K562 (cell line): ENCODE data around the gene MITD1. TPM values are rescaled to one million over a fixed set of nuclear protein-coding genes. Genes with fewer than 3 reads are reported as not detected.

Source experiments
- CCNT2 ChIP-seq: IDR thresholded peaks from 2 replicates; pipeline ENCODE4 v1.6.1; 2011; ENCODE audit warnings: borderline replicate concordance, low read depth, mild to moderate bottlenecking, moderate library complexity, mixed read lengths, low read length; ENCODE audit not compliant: insufficient read length; ENCODE audit errors: extremely low read depth
- CHD1 ChIP-seq: fragments of 200-600 bp; sonication (generic); IDR thresholded peaks from one replicate; pipeline ENCODE4 v1.6.1; 2012; ENCODE audit warnings: mild to moderate bottlenecking, moderate library complexity, low read length, inconsistent platforms
- DEAF1 ChIP-seq: fragments of 450-650 bp; formaldehyde crosslinking; IDR thresholded peaks from 2 replicates; pipeline ENCODE4 v1.4.0; 2020; ENCODE audit warnings: mild to moderate bottlenecking, moderate library complexity
- DPF2 ChIP-seq: fragments of 450-650 bp; IDR thresholded peaks from 2 replicates; pipeline ENCODE4 v1.6.1; 2016
- ETS2 ChIP-seq: IDR thresholded peaks from 2 replicates; pipeline ENCODE4 v1.6.1; 2016; ENCODE audit warnings: borderline replicate concordance, missing genetic modification characterization, mild to moderate bottlenecking, moderate library complexity, missing compliant biosample characterization; ENCODE audit not compliant: poor library complexity, severe bottlenecking
- ILF3 ChIP-seq: fragments of 450-650 bp; IDR thresholded peaks from 2 replicates; pipeline ENCODE4 v1.6.1; 2018; ENCODE audit warnings: antibody characterized with exemption, mild to moderate bottlenecking, moderate library complexity, borderline replicate concordance
- LARP7 ChIP-seq: fragments of 450-650 bp; IDR thresholded peaks from 2 replicates; pipeline ENCODE4 v1.6.1; 2016
- POLR2AphosphoS2 ChIP-seq: IDR thresholded peaks from 2 replicates; pipeline ENCODE4 v1.6.1; 2012; ENCODE audit warnings: low read length, improper control_type of control experiment
- POLR2AphosphoS5 ChIP-seq: IDR thresholded peaks from 2 replicates; pipeline ENCODE4 v1.6.1; 2011; ENCODE audit warnings: mild to moderate bottlenecking, low read depth, low read length, moderate library complexity; ENCODE audit not compliant: control insufficient read depth, insufficient read depth
- RBM34 ChIP-seq: fragments of 200-400 bp; formaldehyde crosslinking; IDR thresholded peaks from 2 replicates; pipeline ENCODE4 v1.6.1; 2018; ENCODE audit warnings: low read length, borderline replicate concordance; ENCODE audit not compliant: insufficient read depth
- SAP30 ChIP-seq: fragments of 200-600 bp; sonication (generic); IDR thresholded peaks from 2 replicates; pipeline ENCODE4 v1.6.1; 2012; ENCODE audit warnings: borderline replicate concordance, low read depth, mild to moderate bottlenecking, moderate library complexity, low read length, control low read depth, inconsistent platforms; ENCODE audit not compliant: insufficient read depth, poor library complexity, severe bottlenecking
- SNAPC5 ChIP-seq: fragments of 250-450 bp; sonication (Bioruptor Pico); IDR thresholded peaks from 2 replicates; pipeline ENCODE4 v1.8.0; 2021; ENCODE audit warnings: moderate library complexity, mild to moderate bottlenecking, inconsistent platforms
- TBP ChIP-seq: optimal IDR thresholded peaks from 2 replicates; pipeline ENCODE3; 2011; ENCODE audit warnings: low read depth, low read length, improper control_type of control experiment
- TRIM28 ChIP-seq: fragments of 450-650 bp; IDR thresholded peaks from 2 replicates; pipeline ENCODE4 v1.6.1; 2017
- ZC3H8 ChIP-seq: fragments of 450-650 bp; IDR thresholded peaks from 2 replicates; pipeline ENCODE4 v1.6.1; 2017
- ZFP30 ChIP-seq: fragments of 250-450 bp; sonication (Bioruptor Pico); IDR thresholded peaks from 2 replicates; pipeline ENCODE4 v1.8.0; 2022; ENCODE audit warnings: moderate library complexity, mild to moderate bottlenecking, inconsistent platforms, borderline replicate concordance
- ZNF592 ChIP-seq: fragments of 450-650 bp; IDR thresholded peaks from 2 replicates; pipeline ENCODE4 v1.6.1; 2017; ENCODE audit warnings: antibody characterized with exemption, mild to moderate bottlenecking
- ZNF639 ChIP-seq, 2 experiments: fragments of 200-800 bp in 1 of 2; sonication (Bioruptor generic) in 1 of 2; sonication (generic) in 1 of 2; formaldehyde crosslinking in 1 of 2; IDR thresholded peaks in 1 of 2; conservative IDR thresholded peaks in 1 of 2; 2 replicates each; pipeline versions ENCODE4 v1.5.0 to v1.6.1; 2016 to 2020; ENCODE audit warnings: missing compliant biosample characterization in 1 of 2, missing genetic modification characterization in 1 of 2, missing genetic modification reagents in 1 of 2
- ZNF668 ChIP-seq: fragments of 250-450 bp; sonication (Bioruptor Pico); IDR thresholded peaks from 2 replicates; pipeline ENCODE4 v1.8.0; 2022; ENCODE audit warnings: mild to moderate bottlenecking, inconsistent platforms
- polyA plus RNA-seq, 8 experiments: library from polyadenylated mRNA; depleted of rRNA in 4 of 8; stranded (reverse) in 5 of 8; unstranded in 3 of 8; fragments of >200 nt; fragmentation: Nextera tagmentation in 2 of 8; fragmentation: Illumina TruSeq in 1 of 8; extraction: Ambion mirVana in 2 of 8; extraction: Trizol in 1 of 8; gene quantifications; 2 replicates each; pipeline versions ENCODE4 v1.2.1 to v1.2.3, GENCODE V29; 2011 to 2014; ENCODE audit warnings: inconsistent platforms in 1 of 8, missing spikeins in 1 of 8
- total RNA-seq, 7 experiments: library from RNA; depleted of rRNA in 6 of 7; stranded (reverse); fragments of >200 nt in 6 of 7; fragmentation: Illumina TruSeq in 2 of 7; extraction: Trizol in 2 of 7; gene quantifications; 2 replicates each; pipeline versions ENCODE4 v1.2.1 to v1.2.3, GENCODE V29; 2011 to 2021; ENCODE audit warnings: low replicate concordance in 1 of 7

The MITD1 gene
- total and polyA plus RNA-seq, 9 of the 15 experiments (the other 6 are each of a cell fraction or from before 2014, with no cell fraction given) = 19.6 to 71.8 (median 43.2) TPM

GRCh38 chr2:99154643-99155536 lies 26.0 kb downstream of the MITD1 start, which contains the start of the genes LIPT1 and TSGA10 (continued):
- TF ChIP-seq ZNF592 (no peak), ZNF668 (CRISPR knock-in tag) (no peak), ZFP30 (CRISPR knock-in tag) (no peak), RBM34 (no peak), ZC3H8 (no peak), TBP (peak; percentile 49), SAP30 (peak; percentile 72), POLR2AphosphoS5 (peak; percentile 78), ZNF639 (CRISPR knock-in tag; conservative IDR thresholded peaks at IDR 0.05 in 1 of 2, IDR thresholded peaks at IDR 0.05 in 1 of 2) (peak in 1 of 2 experiments; percentile 85; a peak in 2 of 4 replicates), TRIM28 (peak; percentile 28; the same call in 1 of the 2 replicates), DEAF1 (no peak), ILF3 (no peak), DPF2 (peak; percentile 72; the same call in 1 of the 2 replicates), LARP7 (no peak), CHD1 (no peak), ETS2 (tag) (no peak), CCNT2 (peak; percentile 71), POLR2AphosphoS2 (no peak), SNAPC5 (CRISPR knock-in tag) (no peak)
